NCI-H82 (cell line): Measurements from ENCODE around the gene TROAP.
"Not testable (repeated sequence)": the region's sequence is repeated elsewhere in the genome, so short reads cannot be mapped to it uniquely, and the experiment has no call there.

Source experiments
- DNase-seq: peaks from one replicate; lab custom pipeline; 2025; lab: John Stamatoyannopoulos, UW

TROAP gene

GRCh38 chr12:49295082-49295936, 27.7 kb upstream of the TROAP start, which contains the start of gene PRPH:
TSS of gene PRPH (plus strand) at chr12:49295147. CDS start at chr12:49295201, 54 bp downstream.
- no peak for DNase-seq

DNA sequence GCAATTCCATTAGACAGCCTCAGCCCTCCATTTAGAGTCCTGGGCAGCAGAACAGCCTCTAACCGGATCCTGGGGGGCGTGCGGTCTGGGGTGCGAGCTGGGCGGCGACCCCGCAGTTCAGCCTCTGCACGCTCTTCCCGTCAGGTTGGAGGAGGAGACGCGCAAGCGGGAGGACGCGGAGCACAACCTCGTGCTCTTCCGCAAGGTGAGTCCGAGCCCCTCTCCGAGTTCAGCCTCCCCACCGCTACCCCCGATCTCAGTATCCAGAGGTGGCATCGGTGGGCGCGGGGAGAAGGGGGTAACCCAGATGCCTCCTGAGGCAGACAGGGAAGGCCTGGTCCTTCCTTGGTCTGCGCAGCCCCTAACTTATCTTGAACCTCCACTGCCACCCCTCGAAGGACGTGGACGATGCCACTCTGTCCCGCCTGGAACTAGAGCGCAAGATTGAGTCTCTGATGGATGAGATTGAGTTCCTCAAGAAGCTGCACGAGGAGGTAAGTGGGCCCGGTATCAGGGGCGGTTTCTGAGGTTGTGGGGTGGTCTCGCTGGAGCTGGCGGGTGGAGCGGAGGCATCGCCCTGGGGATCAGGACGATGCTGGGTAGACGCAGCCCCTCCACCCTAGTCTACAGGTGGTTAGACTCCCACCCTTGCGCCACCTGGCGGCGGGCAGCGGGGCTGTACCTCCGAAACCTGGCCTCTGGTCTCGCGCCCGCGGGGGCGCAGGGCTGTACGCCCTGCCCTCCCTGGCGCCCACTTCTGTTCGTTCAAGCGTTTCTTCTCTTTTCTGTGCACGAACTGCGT, 26.8 kb upstream of the TROAP start:
- DNase-seq: peak; percentile 81

GRCh38 chr12:49296836-49297694, 26.0 kb upstream of the TROAP start:
- peak; percentile 79 for DNase-seq

- DNase-seq: no peak
Observed at GRCh38 chr12:49297695-49298060, 25.4 kb upstream of the TROAP start.

- no peak for DNase-seq
Observed at GRCh38 chr12:49298160-49298559, 24.9 kb upstream of the TROAP start.

DNA sequence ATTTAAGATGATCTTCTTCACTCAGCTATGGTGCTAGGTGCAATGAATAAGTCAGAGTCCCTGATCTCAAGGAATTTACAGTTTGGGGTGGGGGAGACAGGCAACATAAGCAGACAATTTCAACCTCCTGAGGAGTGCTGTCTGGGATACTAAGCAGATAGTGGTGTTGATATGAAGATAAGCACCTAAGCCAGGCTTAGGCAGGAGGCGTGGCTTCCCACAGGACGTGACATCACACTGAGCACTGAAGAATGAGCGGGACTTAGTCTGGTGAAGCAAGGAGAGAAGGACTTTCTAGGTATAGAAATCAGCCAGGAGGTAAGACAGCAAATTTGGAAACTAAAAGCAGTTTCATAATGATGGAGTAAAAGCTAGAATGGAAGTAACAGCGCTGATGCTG, 21.3 kb upstream of the TROAP start:
- DNase-seq: peak; percentile 66

DNA sequence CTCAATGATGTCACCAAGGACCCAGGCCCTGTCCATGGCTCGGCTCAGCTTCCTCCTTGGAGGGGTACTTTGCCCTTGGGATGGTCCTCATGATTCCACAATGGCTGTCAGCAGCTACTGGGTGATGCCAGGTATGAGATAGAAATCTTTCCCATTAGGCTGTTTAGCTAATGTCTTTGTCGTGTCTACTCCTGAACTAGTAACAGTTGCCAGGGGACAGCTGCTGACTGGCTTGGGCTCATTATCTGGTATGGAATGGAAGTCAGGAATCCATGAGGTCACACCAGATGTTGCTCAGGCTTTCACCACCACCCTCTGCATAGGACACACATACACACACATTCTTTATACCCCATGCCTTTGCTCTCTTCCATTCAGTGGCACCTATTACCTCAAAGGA, 18.9 kb upstream of the TROAP start:
- DNase-seq: peak; percentile 45

- DNase-seq: no peak
Observed at GRCh38 chr12:49305762-49306510, 17.1 kb upstream of the TROAP start.

DNA sequence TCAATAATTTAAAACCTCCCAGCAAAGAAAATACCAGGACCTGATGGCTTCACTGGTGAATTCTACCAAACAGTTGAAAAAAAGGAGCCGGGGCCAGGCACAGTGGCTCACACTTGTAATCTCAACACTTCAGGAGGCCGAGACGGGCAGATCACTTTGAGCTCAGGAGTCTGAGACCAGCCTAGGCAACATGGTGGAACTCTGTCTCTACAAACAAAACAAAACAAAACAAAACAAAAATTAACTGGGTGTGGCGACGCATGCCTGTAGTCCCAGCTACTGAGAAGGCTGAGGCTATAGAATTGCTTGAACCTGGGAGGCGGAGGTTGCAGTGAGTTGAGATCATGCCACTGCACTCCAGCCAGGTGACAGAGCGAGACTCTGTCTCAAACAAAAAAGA, 13.7 kb upstream of the TROAP start:
- no peak for DNase-seq

- not testable (repeated sequence) for DNase-seq
Observed at GRCh38 chr12:49310451-49311000, 12.5 kb upstream of the TROAP start.

DNA sequence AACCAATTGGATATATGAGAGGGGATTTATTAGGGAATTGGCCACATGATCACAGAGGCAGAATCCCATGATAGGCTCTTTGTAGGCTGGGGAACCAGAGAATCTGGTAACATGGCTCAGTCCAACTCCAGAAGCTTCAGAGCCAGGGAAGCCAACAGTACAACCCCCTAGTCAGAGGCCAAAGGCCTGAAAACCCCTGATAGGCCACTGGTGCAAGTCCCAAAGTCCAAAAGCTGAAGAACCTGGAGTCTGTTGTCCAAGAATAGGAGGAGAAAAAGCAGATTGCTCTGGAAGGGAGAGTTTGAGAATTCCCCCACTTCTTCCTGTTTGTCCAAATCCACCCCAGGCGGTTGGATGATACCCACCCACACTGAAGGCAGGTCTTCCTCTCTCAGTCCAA, 8.2 kb upstream of the TROAP start:
- DNase-seq: no peak

DNA sequence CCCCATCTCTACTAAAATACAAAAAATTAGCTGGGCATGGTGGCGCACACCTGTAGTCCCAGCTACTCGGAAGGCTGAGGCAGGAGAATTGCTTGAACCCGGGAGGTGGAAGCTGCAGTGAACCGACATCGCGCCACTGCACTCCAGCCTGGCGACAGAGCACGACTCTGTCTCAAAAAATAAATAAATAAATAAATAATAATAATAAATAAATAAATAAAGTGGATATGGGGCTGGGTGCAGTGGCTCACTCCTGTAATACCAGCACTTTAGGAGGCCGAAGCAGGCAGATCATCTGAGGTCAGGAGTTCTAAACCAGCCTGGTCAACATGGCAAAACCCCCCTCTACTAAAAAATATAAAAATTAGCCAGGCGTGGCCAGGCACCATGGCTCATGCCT, 5.9 kb upstream of the TROAP start:
- DNase-seq: not testable (repeated sequence)

GRCh38 chr12:49320411-49321103, 2.5 kb upstream of the TROAP start:
- not testable (repeated sequence) for DNase-seq

DNA sequence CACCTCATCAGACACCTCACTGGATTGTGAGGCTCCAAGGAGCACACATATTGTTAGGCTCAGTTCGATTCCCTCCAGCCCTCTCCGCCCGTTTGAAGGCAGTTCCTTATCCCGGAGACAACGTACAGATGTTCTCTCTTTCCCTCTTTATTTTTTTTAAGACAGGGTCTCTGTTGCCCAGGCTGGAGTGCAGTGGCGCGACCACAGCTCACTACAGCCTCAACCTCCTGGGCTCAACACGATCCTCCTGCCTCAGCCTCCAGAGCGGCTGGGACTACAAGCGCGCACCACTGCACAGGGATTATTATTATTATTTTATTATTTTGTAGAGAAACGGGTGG, 718 bp upstream of the TROAP start:
- no peak for DNase-seq

GRCh38 chr12:49323524-49324097, 556 bp downstream of the TROAP start:
- no peak for DNase-seq

- DNase-seq: no peak
Observed at GRCh38 chr12:49325606-49326005, 2.6 kb downstream of the TROAP start.

DNA sequence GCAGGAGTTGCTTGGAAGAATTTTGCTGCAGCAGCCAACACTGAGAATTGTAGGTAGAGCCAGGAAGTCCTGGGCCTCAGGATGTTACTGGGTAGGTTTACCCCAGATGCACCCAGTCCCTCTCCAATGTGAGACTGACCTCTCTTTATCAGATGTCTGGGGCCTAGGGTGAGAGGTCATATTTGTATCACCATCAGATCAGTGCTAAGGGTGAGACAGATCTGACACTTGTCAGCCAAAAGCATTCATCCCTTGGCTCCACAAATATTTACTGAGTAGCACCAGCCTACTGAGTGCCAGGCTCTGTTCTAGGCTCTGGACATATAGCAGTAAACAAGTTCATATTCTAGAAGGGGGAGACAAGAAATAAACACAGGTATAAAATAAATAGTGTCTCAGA, 4.3 kb downstream of the TROAP start:
- DNase-seq: no peak

- DNase-seq: no peak
Observed at GRCh38 chr12:49327887-49328286, 4.8 kb downstream of the TROAP start.

- DNase-seq: no peak
Observed at GRCh38 chr12:49328816-49329215, 5.8 kb downstream of the TROAP start.

- DNase-seq: no peak
Observed at GRCh38 chr12:49330032-49330619, 7.1 kb downstream of the TROAP start.
